GM21423 (cell line): ENCODE data around the gene CDX1.

Experiments used
- ATAC-seq: cut with Tn5 transposase; IDR thresholded peaks from one replicate; pipeline ENCODE4 v1.9.1; 2021; ENCODE audit warnings: mild to moderate bottlenecking, moderate library complexity; ENCODE audit not compliant: unreplicated experiment

CDX1 gene

GRCh38 chr5:150166650-150167511 lies at the start of gene CDX1:
TSS of gene CDX1 (plus strand) at chr5:150166778. CDS start at chr5:150166877, 99 bp downstream.
- ATAC-seq, result no peak

GRCh38 chr5:150117945-150118560 lies 48.5 kb upstream of the CDX1 start:
- no peak for ATAC-seq

GRCh38 chr5:150118561-150119229 lies 47.9 kb upstream of the CDX1 start:
- ATAC-seq, result no peak

- no peak for ATAC-seq
These were observed 47.0 kb upstream of the CDX1 start for GRCh38 chr5:150119421-150120061.

GRCh38 chr5:150120062-150120441 lies 46.5 kb upstream of the CDX1 start:
- no peak for ATAC-seq

GRCh38 chr5:150120617-150121447 lies 45.7 kb upstream of the CDX1 start:
- ATAC-seq, result no peak

GRCh38 chr5:150121448-150122157 lies 45.0 kb upstream of the CDX1 start:
- ATAC-seq, result no peak

GRCh38 chr5:150122158-150122510 lies 44.4 kb upstream of the CDX1 start:
- ATAC-seq, result no peak

- ATAC-seq, result no peak
These were observed 43.8 kb upstream of the CDX1 start for GRCh38 chr5:150122536-150123481.

- no peak for ATAC-seq
These were observed 43.0 kb upstream of the CDX1 start for GRCh38 chr5:150123542-150123941.

GRCh38 chr5:150124111-150124557 lies 42.4 kb upstream of the CDX1 start:
- ATAC-seq, result no peak

GRCh38 chr5:150124596-150124995 lies 42.0 kb upstream of the CDX1 start:
- no peak for ATAC-seq

- ATAC-seq, result no peak
These were observed 41.2 kb upstream of the CDX1 start for GRCh38 chr5:150125334-150125733.

- ATAC-seq, result no peak
These were observed 40.2 kb upstream of the CDX1 start for GRCh38 chr5:150126199-150126920.

- ATAC-seq, result no peak
These were observed 39.7 kb upstream of the CDX1 start for GRCh38 chr5:150126921-150127265.

- no peak for ATAC-seq
These were observed 37.1 kb upstream of the CDX1 start for GRCh38 chr5:150129454-150129812.

- peak; percentile 54 for ATAC-seq
These were observed 36.6 kb upstream of the CDX1 start for GRCh38 chr5:150129813-150130492.

- no peak for ATAC-seq
These were observed 36.1 kb upstream of the CDX1 start for GRCh38 chr5:150130493-150130922.
